Hippocampal formation (tissue), 2 donors: ENCODE results near the gene IGFALS.

Experiments
- DNase-seq, 2 donors: peaks; one replicate each; lab custom pipeline; 2025; lab: John Stamatoyannopoulos, UW

The IGFALS gene

GRCh38 chr16:1744338-1744840, 49.1 kb downstream of the IGFALS start:
- DNase-seq: no peak

- DNase-seq: no peak
Observed at GRCh38 chr16:1743376-1744337, 49.8 kb downstream of the IGFALS start.

- DNase-seq: no peak
Observed at GRCh38 chr16:1741553-1742165, 51.8 kb downstream of the IGFALS start.

- DNase-seq: no peak
Observed at GRCh38 chr16:1740781-1741490, 52.6 kb downstream of the IGFALS start.
